ENCODE measurements around the gene PTBP1. TPM values are rescaled to one million over a fixed set of nuclear protein-coding genes. Genes with fewer than 3 reads are reported as not detected.
"Not testable (repeated sequence)": the region's sequence is repeated elsewhere in the genome, so short reads cannot be mapped to it uniquely, and the experiment has no call there.

Gene PTBP1
- total and polyA plus RNA-seq, 9 of the 15 experiments (the other 6 are each of a cell fraction or from before 2014, with no cell fraction given) = 14.0 to 759 (median 234) TPM

- H3K4me3 ChIP-seq; CTCF ChIA-PET (ENCODE audit: low intra/inter-chr PET ratio); in situ Hi-C loops (cut with MboI); H3K4me2 ChIP-seq (ENCODE audit: insufficient read depth, low read length); H3K9me3 ChIP-seq (replicated peaks; ENCODE audit: control insufficient read depth, insufficient read depth, low read depth, low read length); H3K27me3 ChIP-seq (ENCODE audit: control insufficient read depth in 2 of 2, insufficient read depth in 2 of 2, low read length in 2 of 2); H4K20me1 ChIP-seq (replicated peaks; ENCODE audit: control insufficient read depth, insufficient read depth, low read length); DNase-seq (ENCODE audit: extremely low read depth in 1 of 4, low spot score in 3 of 4); intact Hi-C loops (cut with micrococcal nuclease); H3K9me1 ChIP-seq (ENCODE audit: control insufficient read depth, insufficient read depth, low read length); ATAC-seq; H3K27ac ChIP-seq (ENCODE audit: extremely low read depth, low read depth, low read length); H2AFZ ChIP-seq (ENCODE audit: low read depth, low read length); FAIRE-seq; H3K36me3 ChIP-seq (ENCODE audit: control insufficient read depth, insufficient read depth, low read length): not testable (repeated sequence)
- Histone ChIP-seq H3K4me1 (replicated peaks in 1 of 2; ENCODE audit: control insufficient read depth in 2 of 2, insufficient read depth in 2 of 2, low read length in 2 of 2) (peaks cover 15 to 68% of the 10 kb centered on the region in 2 experiments), H3K79me2 (ENCODE audit: control insufficient read depth, insufficient read depth, low read length) (peaks cover 22% of the 10 kb centered on the region; the same call in 2 of the 3 replicates), H3K9ac (ENCODE audit: insufficient read depth in 1 of 2, low read depth in 2 of 2, low read length in 2 of 2) (peak overlapping the region in 1 of 2 experiments; percentile 26; a peak in 1 of 4 replicates)
- POLR2A ChIA-PET = interaction anchor here (0.7 to 1.2 kb wide), 4 partner anchors 10 to 21 kb away, joined by 3 to 4 read pairs (median 4); no protein-coding TSS in a partner anchor
- 75% methylated on average over 4 of the region's 5 CpGs for WGBS (ENCODE audit: insufficient coverage, low coverage, missing lambda C conversion rate)
- TF ChIP-seq RBM25 (IDR thresholded peaks at IDR 0.05; ENCODE audit: low read depth, low read length, severe bottlenecking) = peak; percentile 22
- peak; percentile 59 for TF ChIP-seq BCOR (IDR thresholded peaks at IDR 0.05)
- TF ChIP-seq ZNF121 (CRISPR knock-in tag; conservative IDR thresholded peaks at IDR 0.05) = peak; percentile 85
- TSS peak; percentile 37 for BruUV-seq (replicated peaks)
Observed at GRCh38 chr19:820212-820611, 23.0 kb downstream of the PTBP1 start.

DNA sequence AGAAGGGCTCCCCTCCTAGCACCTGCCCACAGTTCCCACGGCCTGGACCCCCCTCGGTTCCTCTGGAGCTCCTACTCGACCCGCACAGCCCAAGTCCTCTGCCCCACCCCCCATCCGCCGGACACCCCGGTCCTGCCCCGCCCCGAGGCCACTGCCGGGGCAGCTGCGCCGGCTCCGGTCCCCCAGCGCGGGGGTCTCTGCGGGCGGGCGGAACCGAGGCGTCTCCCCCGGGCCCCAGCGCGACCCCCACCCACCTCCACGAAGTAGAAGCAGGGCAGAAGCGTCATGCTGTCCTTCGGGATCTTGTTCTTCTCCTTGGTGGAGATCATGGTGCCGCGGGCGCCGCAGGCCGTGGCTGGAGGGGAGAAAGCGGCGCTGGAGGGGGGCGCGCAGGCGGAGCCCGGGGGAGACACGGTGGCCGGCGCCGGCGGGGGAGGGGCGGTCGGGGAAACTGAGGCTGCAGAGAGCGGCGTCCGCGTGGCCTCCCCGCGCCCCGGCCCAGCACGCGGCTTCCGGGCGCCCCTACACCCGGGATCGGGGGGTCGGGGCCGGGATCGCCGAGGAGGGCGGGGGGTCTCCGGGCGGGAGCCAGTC, 24.1 kb downstream of the PTBP1 start:
- CTCF ChIA-PET (ENCODE audit: low intra/inter-chr PET ratio) = no interaction called here
- in situ Hi-C loops (cut with MboI) = no loop called here
- no peak for TF ChIP-seq E2F3 (CRISPR knock-in tag; IDR thresholded peaks at IDR 0.05)
- TF ChIP-seq, protein P1, sequence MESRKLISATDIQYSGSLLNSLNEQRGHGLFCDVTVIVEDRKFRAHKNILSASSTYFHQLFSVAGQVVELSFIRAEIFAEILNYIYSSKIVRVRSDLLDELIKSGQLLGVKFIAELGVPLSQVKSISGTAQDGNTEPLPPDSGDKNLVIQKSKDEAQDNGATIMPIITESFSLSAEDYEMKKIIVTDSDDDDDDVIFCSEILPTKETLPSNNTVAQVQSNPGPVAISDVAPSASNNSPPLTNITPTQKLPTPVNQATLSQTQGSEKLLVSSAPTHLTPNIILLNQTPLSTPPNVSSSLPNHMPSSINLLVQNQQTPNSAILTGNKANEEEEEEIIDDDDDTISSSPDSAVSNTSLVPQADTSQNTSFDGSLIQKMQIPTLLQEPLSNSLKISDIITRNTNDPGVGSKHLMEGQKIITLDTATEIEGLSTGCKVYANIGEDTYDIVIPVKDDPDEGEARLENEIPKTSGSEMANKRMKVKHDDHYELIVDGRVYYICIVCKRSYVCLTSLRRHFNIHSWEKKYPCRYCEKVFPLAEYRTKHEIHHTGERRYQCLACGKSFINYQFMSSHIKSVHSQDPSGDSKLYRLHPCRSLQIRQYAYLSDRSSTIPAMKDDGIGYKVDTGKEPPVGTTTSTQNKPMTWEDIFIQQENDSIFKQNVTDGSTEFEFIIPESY (CRISPR knock-in tag; IDR thresholded peaks at IDR 0.05) = no peak
- TF ChIP-seq PML (IDR thresholded peaks at IDR 0.05; ENCODE audit: low read length) = no peak
- TF ChIP-seq ZFX (CRISPR knock-in tag; IDR thresholded peaks at IDR 0.05) = peak; percentile 60
- TF ChIP-seq TSHZ1 (CRISPR knock-in tag; IDR thresholded peaks at IDR 0.05) = no peak

More for the DNA sequence above, 24.1 kb downstream of the PTBP1 start:
- Histone ChIP-seq H3K9ac (ENCODE audit: insufficient read depth in 1 of 2, low read depth in 2 of 2, low read length in 2 of 2) (peak overlapping the region; percentile 62 to 93), H3K9me1 (ENCODE audit: control insufficient read depth, insufficient read depth, low read length) (no peaks in the 10 kb centered on the region), H3K36me3 (ENCODE audit: control insufficient read depth, insufficient read depth, low read length) (no peaks in the 10 kb centered on the region), H4K20me1 (replicated peaks; ENCODE audit: control insufficient read depth, insufficient read depth, low read length) (no peaks in the 10 kb centered on the region), H3K27me3 (ENCODE audit: control insufficient read depth in 2 of 2, insufficient read depth in 2 of 2, low read length in 2 of 2) (no peaks in the 10 kb centered on the region), H3K4me1 (replicated peaks in 1 of 2; ENCODE audit: control insufficient read depth in 2 of 2, insufficient read depth in 2 of 2, low read length in 2 of 2) (peaks cover 15 to 67% of the 10 kb centered on the region in 2 experiments), H3K27ac (ENCODE audit: extremely low read depth, low read depth, low read length) (peak overlapping the region; percentile 83), H3K4me2 (ENCODE audit: insufficient read depth, low read length) (peak overlapping the region; percentile 71; the same call in 1 of the 2 replicates), H3K79me2 (ENCODE audit: control insufficient read depth, insufficient read depth, low read length) (peaks cover 22% of the 10 kb centered on the region; the same call in 2 of the 3 replicates), H3K9me3 (replicated peaks; ENCODE audit: control insufficient read depth, insufficient read depth, low read depth, low read length) (no peaks in the 10 kb centered on the region), H3K4me3 (peak overlapping the region; percentile 85), H2AFZ (ENCODE audit: low read depth, low read length) (peak overlapping the region; percentile 51)
- intact Hi-C loops (cut with micrococcal nuclease) = no loop called here
- no peak for FAIRE-seq
- no TSS peak for BruUV-seq (replicated peaks)
- POLR2A ChIA-PET = interaction anchor here (1.0 kb wide), 2 partner anchors 14 to 23 kb away, joined by 3 to 4 read pairs; no protein-coding TSS in a partner anchor
- under 1% methylated on average over 22 of the region's 64 CpGs for WGBS (ENCODE audit: insufficient coverage, low coverage, missing lambda C conversion rate)
- peak; percentile 65 to 85 (median 84) for DNase-seq (ENCODE audit: extremely low read depth in 1 of 4, low spot score in 3 of 4)
- ATAC-seq = peak; percentile 75

Data from K562 (cell line).